Sigmoid colon (tissue), 7 donors: ENCODE data around the gene SLC10A6. TPM values are rescaled to one million over a fixed set of nuclear protein-coding genes. Genes with fewer than 3 reads are reported as not detected.
"Not testable (repeated sequence)": the region's sequence is repeated elsewhere in the genome, so short reads cannot be mapped to it uniquely, and the experiment has no call there.

Experiments used
- DNase-seq: peaks from one replicate; pipeline ENCODE4 v3.0.0-alpha.2; 2019
- H3K27ac ChIP-seq, 4 donors: fragments of 200-600 bp; sonication (generic); one replicate each; pipeline ENCODE4 v1.5.1; 2016 to 2019; ENCODE audit warnings: mild to moderate bottlenecking in 1 of 4
- H3K27me3 ChIP-seq, 3 donors: fragments of 200-600 bp; sonication (generic); one replicate each; pipeline ENCODE4 v1.5.1; 2019; ENCODE audit warnings: mild to moderate bottlenecking in 1 of 3
- H3K36me3 ChIP-seq, 4 donors: fragments of 200-600 bp; sonication (generic); one replicate each; pipeline ENCODE4 v1.5.1; 2016 to 2019
- H3K4me1 ChIP-seq, 4 donors: fragments of 200-600 bp; sonication (generic); one replicate each; pipeline ENCODE4 v1.5.1; 2017 to 2019
- H3K4me3 ChIP-seq, 4 donors: fragments of 200-600 bp; sonication (generic); one replicate each; pipeline ENCODE4 v1.5.1; 2017 to 2019; ENCODE audit warnings: mild to moderate bottlenecking in 2 of 4, moderate library complexity in 1 of 4
- H3K9me3 ChIP-seq, 4 donors: fragments of 200-600 bp in 3 of 4; sonication (generic) in 3 of 4; one replicate each; pipeline versions ENCODE4 v1.5.1 to v1.6.1; 2013 to 2019
- EP300 ChIP-seq, 4 donors: sonication (generic); formaldehyde crosslinking; IDR thresholded peaks; one replicate each; pipeline ENCODE4 v1.6.1; 2017; ENCODE audit warnings: antibody characterized with exemption in 4 of 4
- POLR2A ChIP-seq, 2 donors: fragments of 450-650 bp; IDR thresholded peaks; one replicate each; pipeline ENCODE4 v1.6.1; 2016; ENCODE audit warnings: antibody characterized with exemption in 2 of 2, mild to moderate bottlenecking in 2 of 2, moderate library complexity in 2 of 2
- POLR2AphosphoS5 ChIP-seq, 4 donors: sonication (generic); formaldehyde crosslinking; IDR thresholded peaks; one replicate each; pipeline ENCODE4 v1.6.1; 2017; ENCODE audit warnings: antibody characterized with exemption in 4 of 4
- WGBS, 2 donors: extraction: QIAGEN DNeasy Blood & Tissue Kit; methylation state at CpG; one replicate each; pipeline ENCODE4 v1.1.7; 2013; 5-methylcytosine and 5-hydroxymethylcytosine counted together
- intact Hi-C: fragments of 100-400 bp; cut with DNase I; formaldehyde crosslinking; loops from one replicate; pipeline ENCODE4 v1.15.1; 2023
- polyA plus RNA-seq, 3 donors: library from polyadenylated mRNA; stranded (reverse); fragments of 200-250 nt; gene quantifications; one replicate each; pipeline ENCODE4 v1.2.3, GENCODE V29; 2013
- total RNA-seq, 4 donors: library from RNA; depleted of rRNA; stranded (reverse); fragments of >200 nt; gene quantifications; one replicate each; pipeline ENCODE4 v1.1.0, GENCODE V29; 2016
- TF ChIP-seq, protein P1 (sequence below), 4 experiments: fragments of 450-650 bp in 3 of 4; fragments of 200-600 bp in 1 of 4; IDR thresholded peaks; one replicate each; pipeline ENCODE4 v1.5.1; 2016 to 2019; ENCODE audit warnings: antibody characterized with exemption in 4 of 4, mild to moderate bottlenecking in 3 of 4, moderate library complexity in 2 of 4
- donor health status: healthy with polysubstance abuse.
- donor health status: Bipolar disorder and iron deficiency.
- donor health status: healthy.

Gene SLC10A6
- total and polyA plus RNA-seq, 7 donors, result 0.20 to 2.8 (median 1.6) TPM; not detected in 3

DNA sequence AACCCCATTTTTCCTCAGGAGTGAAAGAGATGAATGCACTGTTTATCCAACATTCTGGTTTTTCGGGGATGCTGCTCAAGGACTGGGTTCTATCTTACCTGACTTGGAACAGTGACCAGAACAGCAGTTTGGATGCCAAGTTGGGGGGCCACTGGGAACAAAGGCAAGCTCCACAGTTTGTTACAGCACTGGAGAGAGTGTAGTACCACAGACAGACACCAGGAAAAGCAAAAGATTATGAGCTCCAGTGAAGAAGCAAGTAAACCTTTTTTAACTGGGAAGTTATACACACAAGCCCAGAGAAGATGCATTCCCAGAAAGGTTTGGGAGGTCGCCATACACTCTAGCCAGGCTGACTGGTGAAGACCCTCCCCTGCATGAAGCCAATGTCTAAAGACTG, 29.5 kb upstream of the SLC10A6 start:
- no peak for DNase-seq
- H3K4me1 ChIP-seq, result no peaks in the 10 kb centered on the region
- intact Hi-C loops, result no loop called here

GRCh38 chr4:86876894-86877685, 27.9 kb upstream of the SLC10A6 start:
- Histone ChIP-seq H3K4me1 (no peaks in the 10 kb centered on the region), H3K27ac (no peak overlapping the region), H3K4me3 (no peak overlapping the region), H3K27me3 (no peaks in the 10 kb centered on the region), H3K36me3 (no peaks in the 10 kb centered on the region), H3K9me3 (peaks cover 0 to 7% (median 4%) of the 10 kb centered on the region in 4 donors)
- WGBS, 2 donors, result 87 to 92% methylated on average over 4 of the region's 4 CpGs
- no peak for TF ChIP-seq EP300 (IDR thresholded peaks at IDR 0.05)
- TF ChIP-seq POLR2AphosphoS5 (IDR thresholded peaks at IDR 0.05), result no peak
- no peak for TF ChIP-seq POLR2A (IDR thresholded peaks at IDR 0.05)
- TF ChIP-seq, protein P1, sequence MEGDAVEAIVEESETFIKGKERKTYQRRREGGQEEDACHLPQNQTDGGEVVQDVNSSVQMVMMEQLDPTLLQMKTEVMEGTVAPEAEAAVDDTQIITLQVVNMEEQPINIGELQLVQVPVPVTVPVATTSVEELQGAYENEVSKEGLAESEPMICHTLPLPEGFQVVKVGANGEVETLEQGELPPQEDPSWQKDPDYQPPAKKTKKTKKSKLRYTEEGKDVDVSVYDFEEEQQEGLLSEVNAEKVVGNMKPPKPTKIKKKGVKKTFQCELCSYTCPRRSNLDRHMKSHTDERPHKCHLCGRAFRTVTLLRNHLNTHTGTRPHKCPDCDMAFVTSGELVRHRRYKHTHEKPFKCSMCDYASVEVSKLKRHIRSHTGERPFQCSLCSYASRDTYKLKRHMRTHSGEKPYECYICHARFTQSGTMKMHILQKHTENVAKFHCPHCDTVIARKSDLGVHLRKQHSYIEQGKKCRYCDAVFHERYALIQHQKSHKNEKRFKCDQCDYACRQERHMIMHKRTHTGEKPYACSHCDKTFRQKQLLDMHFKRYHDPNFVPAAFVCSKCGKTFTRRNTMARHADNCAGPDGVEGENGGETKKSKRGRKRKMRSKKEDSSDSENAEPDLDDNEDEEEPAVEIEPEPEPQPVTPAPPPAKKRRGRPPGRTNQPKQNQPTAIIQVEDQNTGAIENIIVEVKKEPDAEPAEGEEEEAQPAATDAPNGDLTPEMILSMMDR (IDR thresholded peaks at IDR 0.05), result no peak
- DNase-seq, result no peak
- intact Hi-C loops, result no loop called here

More for the DNA sequence above, 29.5 kb upstream of the SLC10A6 start:
- H3K4me3 ChIP-seq, result no peak overlapping the region
- H3K36me3 ChIP-seq, result no peaks in the 10 kb centered on the region
- no peaks in the 10 kb centered on the region for H3K27me3 ChIP-seq
- H3K27ac ChIP-seq, result no peak overlapping the region
- 91 to 94% methylated on average over 2 of the region's 2 CpGs for WGBS, 2 donors
- TF ChIP-seq POLR2A (IDR thresholded peaks at IDR 0.05), result no peak
- H3K9me3 ChIP-seq, result peaks cover 0 to 7% (median 4%) of the 10 kb centered on the region in 4 donors

- H3K4me1 ChIP-seq, H3K36me3 ChIP-seq, DNase-seq, intact Hi-C loops, H3K27ac ChIP-seq, H3K9me3 ChIP-seq, H3K4me3 ChIP-seq, H3K27me3 ChIP-seq: not testable (repeated sequence)
- 89 to 92% methylated on average over 4 of the region's 4 CpGs for WGBS, 2 donors
Measured at GRCh38 chr4:86875436-86875835, 26.3 kb upstream of the SLC10A6 start.

GRCh38 chr4:86872135-86872534, 23.0 kb upstream of the SLC10A6 start:
- Histone ChIP-seq H3K4me3 (no peak overlapping the region), H3K36me3 (no peaks in the 10 kb centered on the region), H3K27me3 (no peaks in the 10 kb centered on the region), H3K27ac (no peak overlapping the region), H3K9me3 (no peaks in the 10 kb centered on the region), H3K4me1 (no peaks in the 10 kb centered on the region)
- TF ChIP-seq POLR2A (IDR thresholded peaks at IDR 0.05), result no peak
- TF ChIP-seq EP300 (IDR thresholded peaks at IDR 0.05), result no peak
- TF ChIP-seq, protein P1 (IDR thresholded peaks at IDR 0.05), result no peak
- TF ChIP-seq POLR2AphosphoS5 (IDR thresholded peaks at IDR 0.05), result no peak
- WGBS, 2 donors, result 81 to 84% methylated on average over 4 of the region's 4 CpGs
- intact Hi-C loops, result no loop called here
- no peak for DNase-seq

GRCh38 chr4:86870442-86871069, 21.4 kb upstream of the SLC10A6 start:
- Histone ChIP-seq H3K36me3 (no peaks in the 10 kb centered on the region), H3K4me1 (no peaks in the 10 kb centered on the region), H3K27me3 (no peaks in the 10 kb centered on the region), H3K27ac (no peak overlapping the region), H3K9me3 (no peaks in the 10 kb centered on the region), H3K4me3 (no peak overlapping the region)
- TF ChIP-seq EP300 (IDR thresholded peaks at IDR 0.05) (no peak), POLR2A (IDR thresholded peaks at IDR 0.05) (no peak), POLR2AphosphoS5 (IDR thresholded peaks at IDR 0.05) (no peak)
- TF ChIP-seq, protein P1 (IDR thresholded peaks at IDR 0.05), result no peak
- WGBS, 2 donors, result 63 to 85% methylated on average over 9 of the region's 9 CpGs
- intact Hi-C loops, result no loop called here
- no peak for DNase-seq
